Skeletal muscle tissue (tissue), 4 donors: ENCODE results near the gene LRP1B. TPM values are rescaled to one million over a fixed set of nuclear protein-coding genes. Genes with fewer than 3 reads are reported as not detected.

Source experiments
- H3K27ac ChIP-seq: one replicate; pipeline ENCODE4 v1.7.0; 2013; ENCODE audit warnings: mild to moderate bottlenecking, low read depth, low read length, inconsistent platforms
- H3K27me3 ChIP-seq, 3 donors: one replicate each; pipeline ENCODE4 v1.7.0; 2013; ENCODE audit warnings: low read length in 3 of 3; ENCODE audit not compliant: control insufficient read depth in 3 of 3, insufficient read depth in 3 of 3
- H3K36me3 ChIP-seq, 3 donors: one replicate each; pipeline ENCODE4 v1.7.0; 2013; ENCODE audit warnings: low read length in 3 of 3; ENCODE audit not compliant: control insufficient read depth in 3 of 3, insufficient read depth in 3 of 3
- H3K4me1 ChIP-seq, 3 donors: one replicate each; pipeline ENCODE4 v1.7.0; 2013; ENCODE audit warnings: low read length in 3 of 3, mild to moderate bottlenecking in 3 of 3; ENCODE audit not compliant: control insufficient read depth in 3 of 3, insufficient read depth in 3 of 3
- H3K4me3 ChIP-seq, 3 donors: one replicate each; pipeline ENCODE4 v1.7.0; 2013; ENCODE audit warnings: low read length in 3 of 3
- H3K9ac ChIP-seq, 3 donors: one replicate each; pipeline ENCODE4 v1.7.0; 2013; ENCODE audit warnings: low read length in 3 of 3, mild to moderate bottlenecking in 3 of 3, moderate library complexity in 2 of 3, low read depth in 1 of 3
- H3K9me3 ChIP-seq, 3 donors: one replicate each; pipeline ENCODE4 v1.7.0; 2013; ENCODE audit warnings: low read length in 3 of 3; ENCODE audit not compliant: control insufficient read depth in 3 of 3
- total RNA-seq: library from RNA; depleted of rRNA; stranded (reverse); fragments of >200 nt; gene quantifications from one replicate; pipeline ENCODE4 v1.2.3, GENCODE V29; 2014
- donor health status: Osteomylitis.

LRP1B gene
- total RNA-seq, 1 donor from 2014 or later: 2.6 TPM

DNA sequence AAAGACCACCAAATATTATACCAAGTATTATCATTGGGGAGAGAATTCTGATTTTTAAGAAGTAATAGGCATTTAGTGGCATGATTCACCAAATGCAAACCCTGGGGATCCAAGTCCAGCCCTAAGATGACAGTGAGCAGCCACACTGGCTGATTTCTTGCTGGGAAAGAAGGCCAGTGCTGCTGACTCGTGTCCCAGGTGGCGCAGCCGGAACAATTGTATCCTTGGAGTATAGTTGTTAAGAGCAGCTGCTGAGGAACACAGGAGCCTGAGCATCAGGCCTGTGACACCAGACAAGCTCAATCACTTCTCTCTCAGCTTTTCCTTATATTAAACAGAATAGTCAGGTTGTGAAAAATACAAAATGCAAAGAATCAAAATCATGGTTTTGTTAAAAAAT lies 48.4 kb downstream of the LRP1B start:
- Histone ChIP-seq H3K9ac (no peak overlapping the region), H3K27ac (no peak overlapping the region), H3K27me3 (no peaks in the 10 kb centered on the region), H3K4me1 (no peaks in the 10 kb centered on the region), H3K36me3 (no peaks in the 10 kb centered on the region), H3K4me3 (no peak overlapping the region), H3K9me3 (no peaks in the 10 kb centered on the region)

DNA sequence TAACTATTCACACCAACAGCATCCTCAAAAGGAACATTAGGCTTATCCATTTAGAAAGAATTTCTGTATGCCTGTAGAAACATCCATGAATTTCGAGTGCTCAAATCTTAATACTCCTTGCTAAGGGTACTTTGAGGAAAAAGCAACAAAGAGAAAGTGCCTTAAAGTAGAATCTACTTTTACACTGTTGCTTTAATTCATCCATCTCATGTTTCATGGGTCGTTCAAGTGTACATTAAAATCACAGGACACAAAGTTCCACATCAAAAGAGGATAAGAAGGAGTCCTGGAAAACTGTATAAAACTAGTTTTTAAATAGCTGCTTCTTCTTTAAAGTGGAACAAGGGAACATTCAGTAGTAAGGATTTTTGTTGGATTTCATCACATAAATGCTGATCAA lies 54.5 kb downstream of the LRP1B start:
- H3K27me3 ChIP-seq: no peaks in the 10 kb centered on the region
- no peak overlapping the region for H3K27ac ChIP-seq
- no peak overlapping the region for H3K9ac ChIP-seq
- no peak overlapping the region for H3K4me3 ChIP-seq
- no peaks in the 10 kb centered on the region for H3K36me3 ChIP-seq
- no peaks in the 10 kb centered on the region for H3K4me1 ChIP-seq
- no peaks in the 10 kb centered on the region for H3K9me3 ChIP-seq

DNA sequence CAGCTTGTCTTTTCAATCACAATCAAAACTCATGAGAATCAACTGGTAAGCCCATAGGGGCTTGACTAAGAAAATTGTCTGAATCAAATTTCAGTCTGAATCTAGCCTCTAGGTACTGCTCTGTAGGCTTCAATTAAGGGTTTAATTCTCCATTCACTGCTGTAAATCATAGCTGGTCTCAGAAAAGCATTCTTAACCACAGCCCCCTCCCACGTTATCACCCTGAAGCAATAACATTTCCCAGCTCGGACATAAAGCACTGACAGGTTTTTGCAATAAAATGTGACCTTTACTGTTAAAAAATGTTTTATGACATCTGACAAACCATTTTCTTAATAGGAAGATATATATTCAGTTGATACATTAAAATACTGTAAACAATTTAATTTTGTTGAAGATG lies 55.0 kb downstream of the LRP1B start:
- Histone ChIP-seq H3K9me3 (no peaks in the 10 kb centered on the region), H3K4me1 (no peaks in the 10 kb centered on the region), H3K4me3 (no peak overlapping the region), H3K9ac (no peak overlapping the region), H3K36me3 (no peaks in the 10 kb centered on the region), H3K27me3 (no peaks in the 10 kb centered on the region), H3K27ac (no peak overlapping the region)

DNA sequence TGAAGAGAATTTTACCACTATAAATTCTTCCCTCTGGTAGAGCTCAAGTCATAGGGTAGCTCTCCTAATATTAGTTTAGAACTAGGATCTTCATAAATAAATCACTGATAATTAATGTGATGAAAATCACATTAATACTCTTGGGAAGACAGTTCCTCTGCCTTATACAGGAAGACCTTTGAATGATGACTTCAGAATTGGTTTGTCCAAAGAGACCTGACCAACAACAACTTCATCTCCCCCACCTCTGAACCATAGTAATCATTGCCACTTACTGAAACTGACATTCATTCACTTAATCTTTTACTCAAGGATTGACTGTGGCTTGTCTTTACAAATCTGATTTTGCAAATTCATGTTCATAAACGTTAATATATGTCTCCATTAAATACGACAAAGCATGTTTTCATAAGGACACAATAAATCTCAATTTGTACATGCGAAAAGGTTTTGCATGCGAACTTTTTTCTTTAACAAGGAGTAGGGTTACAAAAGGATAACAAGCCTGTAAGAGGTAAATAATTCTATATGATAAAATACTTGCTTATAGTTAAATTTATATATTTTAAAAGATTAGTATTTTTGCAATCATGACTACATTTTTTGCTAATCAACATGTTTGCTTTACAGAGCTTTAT lies 61.4 kb downstream of the LRP1B start:
- no peak overlapping the region for H3K9ac ChIP-seq
- no peak overlapping the region for H3K27ac ChIP-seq
- no peaks in the 10 kb centered on the region for H3K36me3 ChIP-seq
- no peaks in the 10 kb centered on the region for H3K9me3 ChIP-seq
- H3K4me3 ChIP-seq: no peak overlapping the region
- H3K4me1 ChIP-seq: no peaks in the 10 kb centered on the region
- no peaks in the 10 kb centered on the region for H3K27me3 ChIP-seq

DNA sequence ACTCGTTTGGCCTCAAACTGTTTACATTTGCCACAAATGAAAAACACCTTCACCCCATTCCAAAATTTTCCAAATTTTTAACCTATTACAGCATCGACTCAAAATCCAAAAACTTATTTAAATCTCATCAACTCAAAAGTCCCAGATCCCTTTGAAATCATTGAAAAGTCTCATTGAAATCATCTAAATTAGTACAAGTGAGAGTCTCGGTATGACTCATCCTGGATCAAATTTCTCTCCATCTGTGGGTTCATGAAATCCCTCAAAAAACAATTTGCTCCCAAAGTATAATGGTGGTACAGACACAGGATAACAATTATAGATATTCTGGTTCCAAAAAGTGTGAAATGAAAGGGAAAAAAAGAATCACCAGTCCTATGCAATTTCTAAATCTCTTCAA lies 65.1 kb downstream of the LRP1B start:
- Histone ChIP-seq H3K9ac (no peak overlapping the region), H3K4me1 (no peaks in the 10 kb centered on the region), H3K27ac (no peak overlapping the region), H3K27me3 (no peaks in the 10 kb centered on the region), H3K4me3 (no peak overlapping the region), H3K9me3 (no peaks in the 10 kb centered on the region), H3K36me3 (no peaks in the 10 kb centered on the region)

DNA sequence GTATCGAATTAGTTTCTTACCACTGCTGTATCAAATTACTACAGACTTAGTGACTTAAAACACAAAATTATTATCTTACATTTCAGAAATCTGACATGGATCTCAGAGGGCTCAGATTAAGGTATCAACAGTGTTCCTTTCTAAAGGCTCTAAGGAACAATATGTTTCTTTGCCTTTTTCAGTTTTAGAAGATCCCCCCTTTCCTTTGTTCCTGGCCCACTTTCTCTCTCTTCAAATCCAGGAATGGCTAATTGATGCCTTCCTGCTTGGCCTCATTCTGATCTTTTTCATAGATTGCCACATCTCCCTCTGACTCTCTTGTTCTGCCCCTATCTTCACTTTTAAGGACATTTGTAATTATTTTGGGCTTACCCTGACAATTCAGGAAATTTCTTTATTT lies 65.7 kb downstream of the LRP1B start:
- Histone ChIP-seq H3K27ac (no peak overlapping the region), H3K27me3 (no peaks in the 10 kb centered on the region), H3K9ac (no peak overlapping the region), H3K4me3 (no peak overlapping the region), H3K4me1 (no peaks in the 10 kb centered on the region), H3K36me3 (no peaks in the 10 kb centered on the region), H3K9me3 (no peaks in the 10 kb centered on the region)

DNA sequence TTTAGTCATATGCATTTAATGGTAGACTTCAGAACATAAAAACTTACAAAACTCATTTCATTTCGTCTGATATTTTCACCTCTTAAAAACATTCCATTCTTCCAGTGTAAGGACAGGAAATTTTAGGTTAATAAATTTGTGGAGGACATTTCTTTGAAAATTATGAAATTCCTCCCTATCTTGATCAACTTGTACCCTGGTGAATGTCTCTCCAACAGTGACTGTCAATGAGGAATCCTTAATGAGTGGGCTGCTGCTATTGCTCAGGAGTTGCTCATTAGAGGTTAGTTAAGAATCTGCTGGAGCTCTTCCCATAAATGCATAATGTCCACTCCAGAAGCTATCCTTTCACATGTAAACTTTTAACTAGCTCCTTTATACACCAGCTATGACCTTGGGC lies 69.1 kb downstream of the LRP1B start:
- Histone ChIP-seq H3K27me3 (no peaks in the 10 kb centered on the region), H3K9ac (no peak overlapping the region), H3K4me1 (no peaks in the 10 kb centered on the region), H3K4me3 (no peak overlapping the region), H3K9me3 (no peaks in the 10 kb centered on the region), H3K27ac (no peak overlapping the region), H3K36me3 (no peaks in the 10 kb centered on the region)

DNA sequence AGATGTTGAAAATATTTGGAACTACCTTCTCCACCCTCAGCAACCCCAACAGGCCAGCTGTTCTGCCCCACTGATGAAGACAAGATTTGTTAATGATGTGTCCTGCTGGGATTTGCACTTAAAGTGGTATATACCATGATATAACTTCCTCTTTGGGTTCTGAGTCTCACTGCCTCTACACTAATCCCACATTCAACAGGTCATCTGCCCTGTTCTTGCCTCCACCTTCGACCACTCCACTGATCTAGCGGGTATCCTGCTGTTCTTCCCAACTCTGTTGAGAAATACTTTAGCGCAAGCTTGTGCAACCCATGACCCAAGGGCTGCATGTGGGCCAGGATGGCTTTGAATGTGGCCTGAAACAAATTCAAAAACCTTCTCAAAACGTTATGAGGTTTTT lies 72.7 kb downstream of the LRP1B start:
- Histone ChIP-seq H3K4me3 (no peak overlapping the region), H3K9me3 (no peaks in the 10 kb centered on the region), H3K27ac (no peak overlapping the region), H3K9ac (no peak overlapping the region), H3K36me3 (no peaks in the 10 kb centered on the region), H3K4me1 (no peaks in the 10 kb centered on the region), H3K27me3 (no peaks in the 10 kb centered on the region)

DNA sequence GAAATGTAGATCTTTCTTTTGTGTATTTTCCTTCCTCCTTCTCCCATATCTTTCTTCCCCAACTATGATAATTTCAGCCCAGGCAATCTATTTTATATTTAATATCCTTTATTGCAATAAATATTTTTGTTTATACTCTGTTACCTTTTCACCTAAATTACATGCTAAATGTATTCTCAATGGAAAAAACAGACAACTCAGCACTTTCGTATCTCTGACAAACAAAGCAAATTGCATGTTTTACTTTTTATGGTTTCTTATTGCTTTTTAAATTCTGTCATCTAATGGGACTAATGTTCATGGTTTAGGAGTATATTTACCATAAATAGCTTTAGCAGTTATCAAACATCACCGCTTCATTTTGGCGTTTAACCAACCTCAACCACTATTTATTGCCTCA lies 74.0 kb downstream of the LRP1B start:
- Histone ChIP-seq H3K4me3 (no peak overlapping the region), H3K27me3 (no peaks in the 10 kb centered on the region), H3K9ac (no peak overlapping the region), H3K27ac (no peak overlapping the region), H3K4me1 (no peaks in the 10 kb centered on the region), H3K9me3 (no peaks in the 10 kb centered on the region), H3K36me3 (no peaks in the 10 kb centered on the region)

DNA sequence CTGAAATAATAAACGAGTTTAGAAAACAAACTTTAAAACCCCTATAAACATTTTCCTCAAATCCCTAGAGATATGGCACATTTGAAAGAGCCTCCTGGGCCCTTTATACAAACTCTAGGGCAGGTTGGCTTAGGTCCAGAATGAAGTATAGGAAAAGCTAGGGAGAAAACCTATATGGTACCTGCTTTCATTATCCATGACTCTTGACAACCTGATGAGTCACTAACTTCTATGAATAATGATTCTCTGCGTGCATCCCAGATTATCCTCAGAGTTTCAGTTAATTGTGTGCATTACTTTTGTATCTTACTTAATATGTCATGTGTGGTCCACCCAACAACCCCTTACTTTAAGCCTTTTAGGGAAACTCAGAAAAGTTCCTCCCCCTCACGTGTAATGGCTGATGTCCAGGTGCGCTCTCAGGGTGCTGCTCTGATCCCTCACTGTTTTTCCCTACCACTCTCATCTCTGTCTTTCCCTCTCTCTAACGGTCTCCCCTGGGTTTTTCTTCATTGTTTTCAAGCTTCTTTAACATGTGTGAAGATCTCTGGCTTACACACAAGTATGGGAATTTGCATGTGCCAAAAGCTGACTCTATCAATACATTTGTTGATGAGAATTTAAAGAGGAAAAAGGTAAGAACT lies 78.5 kb downstream of the LRP1B start:
- Histone ChIP-seq H3K9ac (no peak overlapping the region), H3K27ac (no peak overlapping the region), H3K4me3 (no peak overlapping the region), H3K27me3 (no peaks in the 10 kb centered on the region), H3K9me3 (no peaks in the 10 kb centered on the region), H3K36me3 (no peaks in the 10 kb centered on the region), H3K4me1 (no peaks in the 10 kb centered on the region)
